Osteocyte (in vitro differentiated cells): ENCODE results near the gene LRRC45. TPM values are rescaled to one million over a fixed set of nuclear protein-coding genes. Genes with fewer than 3 reads are reported as not detected.
"Not testable (repeated sequence)": the region's sequence is repeated elsewhere in the genome, so short reads cannot be mapped to it uniquely, and the experiment has no call there.

Experiments
- DNase-seq: peaks from one replicate; pipeline ENCODE4 v3.0.0; 2021; ENCODE audit warnings: mixed read lengths; ENCODE audit not compliant: unreplicated experiment; ENCODE audit errors: extremely low spot score
- H3K27ac Mint-ChIP-seq: one replicate; pipeline ENCODE4 v1.8.0; 2021; ENCODE audit warnings: mild to moderate bottlenecking, mixed read lengths; ENCODE audit not compliant: unreplicated experiment
- H3K27me3 Mint-ChIP-seq: one replicate; pipeline ENCODE4 v1.8.0; 2021; ENCODE audit warnings: mixed read lengths; ENCODE audit not compliant: unreplicated experiment
- H3K36me3 Mint-ChIP-seq: one replicate; pipeline ENCODE4 v1.8.0; 2021; ENCODE audit warnings: mixed read lengths; ENCODE audit not compliant: unreplicated experiment
- H3K4me1 Mint-ChIP-seq: one replicate; pipeline ENCODE4 v1.8.0; 2021; ENCODE audit warnings: mixed read lengths; ENCODE audit not compliant: unreplicated experiment
- H3K4me3 Mint-ChIP-seq: one replicate; pipeline ENCODE4 v1.8.0; 2021; ENCODE audit warnings: mild to moderate bottlenecking, moderate library complexity, mixed read lengths; ENCODE audit not compliant: unreplicated experiment
- H3K9me3 Mint-ChIP-seq: one replicate; pipeline ENCODE4 v1.8.0; 2021; ENCODE audit warnings: mixed read lengths; ENCODE audit not compliant: unreplicated experiment
- CTCF ChIP-seq: fragments of 200-600 bp; sonication (generic); IDR thresholded peaks from 2 replicates; pipeline ENCODE4 v1.5.0; 2021; ENCODE audit warnings: antibody characterized with exemption, mild to moderate bottlenecking, moderate library complexity
- total RNA-seq: library from RNA; stranded (reverse); gene quantifications from 2 replicates; pipeline ENCODE4 v1.2.1, GENCODE V29; 2021

Gene LRRC45
- total RNA-seq, 1 donor from 2014 or later = 9.4 TPM

- Mint-ChIP-seq H3K4me3 (peak overlapping the region; percentile 76), H3K27me3 (peaks cover 2% of the 10 kb centered on the region), H3K27ac (peak overlapping the region; percentile 50), H3K9me3 (no peaks in the 10 kb centered on the region), H3K36me3 (peaks cover 12% of the 10 kb centered on the region), H3K4me1 (peaks cover 18% of the 10 kb centered on the region)
- TF ChIP-seq CTCF = no peak
- DNase-seq = no peak
Observed at GRCh38 chr17:81978524-81979298, 44.4 kb upstream of the LRRC45 start.

GRCh38 chr17:81980122-81980521 is 43.0 kb upstream of the LRRC45 start:
- Mint-ChIP-seq H3K4me1 (peaks cover 18% of the 10 kb centered on the region), H3K9me3 (no peaks in the 10 kb centered on the region), H3K4me3 (no peak overlapping the region), H3K27ac (no peak overlapping the region), H3K36me3 (peaks cover 15% of the 10 kb centered on the region), H3K27me3 (no peaks in the 10 kb centered on the region)
- no peak for DNase-seq
- no peak for TF ChIP-seq CTCF

GRCh38 chr17:81980707-81981343 is 42.3 kb upstream of the LRRC45 start:
- H3K27ac Mint-ChIP-seq = no peak overlapping the region
- peaks cover 18% of the 10 kb centered on the region for H3K4me1 Mint-ChIP-seq
- H3K27me3 Mint-ChIP-seq = no peaks in the 10 kb centered on the region
- no peaks in the 10 kb centered on the region for H3K9me3 Mint-ChIP-seq
- no peak for TF ChIP-seq CTCF
- H3K4me3 Mint-ChIP-seq = no peak overlapping the region
- peaks cover 17% of the 10 kb centered on the region for H3K36me3 Mint-ChIP-seq
- DNase-seq = no peak

GRCh38 chr17:81981511-81981910 is 41.6 kb upstream of the LRRC45 start:
- H3K9me3 Mint-ChIP-seq, DNase-seq, H3K4me3 Mint-ChIP-seq, H3K27ac Mint-ChIP-seq, H3K27me3 Mint-ChIP-seq: not testable (repeated sequence)
- peaks cover 18% of the 10 kb centered on the region for H3K4me1 Mint-ChIP-seq
- peaks cover 19% of the 10 kb centered on the region for H3K36me3 Mint-ChIP-seq

- H3K27me3 Mint-ChIP-seq = no peaks in the 10 kb centered on the region
- DNase-seq = no peak
- H3K4me1 Mint-ChIP-seq = peaks cover 16% of the 10 kb centered on the region
- no peaks in the 10 kb centered on the region for H3K9me3 Mint-ChIP-seq
- H3K36me3 Mint-ChIP-seq = peaks cover 24% of the 10 kb centered on the region
- no peak for TF ChIP-seq CTCF
- no peak overlapping the region for H3K4me3 Mint-ChIP-seq
- H3K27ac Mint-ChIP-seq = no peak overlapping the region
Observed at GRCh38 chr17:81983011-81983638, 40.0 kb upstream of the LRRC45 start.
